ENCODE results near the gene OR10A3.

OR10A3 gene

DNA sequence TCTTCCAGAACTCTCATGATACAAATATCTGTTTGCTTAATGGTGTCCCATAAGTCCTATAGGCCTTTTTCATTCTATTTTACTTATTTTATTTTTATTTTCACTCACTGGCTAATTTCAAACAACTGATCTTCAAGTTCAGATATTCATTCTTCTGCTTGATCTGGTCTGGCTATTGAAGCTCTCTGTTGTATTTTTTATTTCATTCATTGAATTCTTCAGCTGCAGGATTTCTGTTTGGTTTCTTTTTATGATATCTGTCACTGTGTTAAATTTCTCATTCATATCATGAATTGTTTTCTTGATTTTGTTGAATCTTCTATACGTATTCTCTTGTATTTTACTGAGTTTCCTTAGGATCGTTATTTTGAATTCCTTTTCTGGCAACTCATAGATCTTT lies 2.6 kb upstream of the OR10A3 start:
- in situ Hi-C loops (cut with HindIII; ENCODE audit: low sequenced_read_pairs): no loop called here

DNA sequence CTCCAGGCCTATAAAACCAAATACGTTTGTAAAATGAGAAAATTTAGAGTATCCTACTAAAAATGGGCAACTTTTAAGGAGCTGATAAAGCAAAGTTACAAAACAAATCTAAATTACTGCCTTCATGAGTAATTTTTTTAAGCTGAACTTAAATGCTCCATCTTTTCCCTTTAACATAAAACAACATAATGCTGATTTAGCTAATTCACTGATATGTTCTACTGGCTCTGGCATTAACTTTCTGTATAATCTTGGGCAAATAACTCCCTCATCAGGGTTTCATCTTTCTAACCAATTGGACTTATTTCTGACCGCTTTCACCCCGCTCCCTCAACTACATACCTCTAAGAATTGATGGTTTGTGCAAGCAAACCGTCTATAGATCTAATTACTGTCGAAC lies 362 bp downstream of the OR10A3 start:
- in situ Hi-C loops (cut with HindIII; ENCODE audit: low sequenced_read_pairs): no loop called here

DNA sequence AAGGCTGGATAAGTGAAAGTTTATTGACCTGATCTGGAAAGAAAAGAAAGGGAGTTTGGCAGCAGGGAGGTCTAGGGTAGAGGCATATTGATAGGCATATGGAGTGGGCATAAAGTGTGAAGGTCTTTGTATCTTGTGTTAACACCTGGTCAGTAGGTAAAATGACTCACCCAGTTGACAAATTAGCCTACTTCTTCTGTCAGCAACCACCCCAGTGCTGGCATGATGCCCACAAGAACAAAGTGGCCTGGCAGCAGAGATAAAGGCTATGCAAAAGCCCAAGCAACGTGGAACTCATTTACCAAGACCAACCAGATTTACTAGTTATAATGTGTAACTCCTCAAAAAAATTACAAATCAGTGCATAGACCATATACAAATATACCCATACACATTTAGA lies 4.9 kb downstream of the OR10A3 start:
- in situ Hi-C loops (cut with HindIII; ENCODE audit: low sequenced_read_pairs): no loop called here

DNA sequence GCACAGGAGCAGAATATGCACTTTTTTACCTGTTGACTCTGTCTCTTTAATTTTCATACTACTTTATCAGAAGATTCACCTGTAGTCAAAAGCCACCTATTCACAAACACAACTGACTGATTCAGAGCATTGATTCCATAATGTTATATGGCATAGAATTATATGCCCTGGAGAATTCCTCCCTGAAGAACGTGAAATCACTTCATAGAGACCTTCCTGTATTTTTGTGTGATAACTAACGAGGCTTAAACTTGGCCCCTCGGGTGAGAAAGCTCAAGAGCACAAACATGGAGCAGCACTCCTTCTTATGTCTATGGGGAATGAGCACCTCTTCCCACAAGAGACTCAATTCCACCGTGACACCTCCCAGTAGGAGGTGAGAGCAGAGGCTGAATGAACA lies 10.3 kb downstream of the OR10A3 start, which contains the start of gene OR10A6:
OR10A6 (minus strand) TSS at position 101 of the 400 bp plus-strand sequence. CDS start 2,606 bp downstream, outside the sequence.
- in situ Hi-C loops (cut with HindIII; ENCODE audit: low sequenced_read_pairs): no loop called here

DNA sequence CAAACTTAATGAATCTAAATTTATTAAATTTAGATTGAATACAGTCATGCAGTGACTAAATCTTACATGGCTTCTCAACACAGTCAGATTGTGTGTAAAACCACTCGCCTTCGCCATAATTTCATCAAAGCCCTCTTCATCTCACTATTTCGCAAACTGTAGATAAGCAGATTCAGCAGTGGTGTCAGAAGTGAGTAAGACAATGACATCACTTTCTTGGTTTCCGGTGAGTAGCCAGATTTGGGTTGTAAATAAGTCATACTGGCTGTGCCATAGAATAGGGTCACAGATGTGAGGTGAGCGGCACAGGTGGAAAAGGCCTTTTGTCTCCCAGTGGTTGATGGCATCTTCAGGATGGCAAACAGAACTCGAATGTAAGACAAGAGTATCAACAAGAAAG lies 13.9 kb downstream of the OR10A3 start:
- in situ Hi-C loops (cut with HindIII; ENCODE audit: low sequenced_read_pairs): no loop called here

DNA sequence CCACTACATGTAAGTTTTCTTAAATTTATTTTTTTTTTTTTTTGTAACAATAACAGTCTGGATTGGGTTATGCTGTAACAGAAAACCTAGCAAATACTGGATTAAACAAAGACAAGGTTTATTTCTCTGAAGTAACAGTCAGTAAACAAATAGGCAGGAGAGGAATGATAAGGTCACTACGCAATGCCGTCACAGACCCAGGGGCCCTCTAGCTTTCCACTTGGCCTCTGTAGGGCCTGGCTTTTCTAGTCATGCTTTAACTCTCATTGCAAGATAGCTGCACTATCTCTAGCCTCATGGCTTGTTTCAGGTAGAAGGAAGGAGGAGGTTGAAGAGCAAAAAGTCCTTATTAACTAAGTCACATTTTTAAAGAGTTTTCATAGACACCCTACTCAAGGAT lies 17.0 kb downstream of the OR10A3 start:
- in situ Hi-C loops (cut with HindIII; ENCODE audit: low sequenced_read_pairs): no loop called here

DNA sequence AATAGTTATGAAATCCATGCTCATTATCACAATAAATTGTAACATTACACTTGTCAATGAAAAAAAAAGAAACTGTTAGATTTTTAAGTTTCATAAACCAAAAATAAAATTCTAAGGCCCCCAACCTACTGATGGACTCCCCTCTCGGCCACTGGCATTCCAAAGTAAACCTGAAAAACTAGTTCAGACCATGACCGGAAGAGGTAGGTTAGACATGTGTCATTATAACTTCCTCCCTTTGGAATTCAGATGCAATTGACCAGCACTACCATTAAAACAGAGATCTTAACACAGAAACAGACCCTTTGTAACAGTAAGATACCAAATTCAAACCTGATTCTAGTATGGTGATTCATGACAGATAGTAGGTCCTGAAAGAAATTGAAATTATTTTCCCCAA lies 23.4 kb downstream of the OR10A3 start:
- in situ Hi-C loops (cut with HindIII; ENCODE audit: low sequenced_read_pairs): no loop called here

DNA sequence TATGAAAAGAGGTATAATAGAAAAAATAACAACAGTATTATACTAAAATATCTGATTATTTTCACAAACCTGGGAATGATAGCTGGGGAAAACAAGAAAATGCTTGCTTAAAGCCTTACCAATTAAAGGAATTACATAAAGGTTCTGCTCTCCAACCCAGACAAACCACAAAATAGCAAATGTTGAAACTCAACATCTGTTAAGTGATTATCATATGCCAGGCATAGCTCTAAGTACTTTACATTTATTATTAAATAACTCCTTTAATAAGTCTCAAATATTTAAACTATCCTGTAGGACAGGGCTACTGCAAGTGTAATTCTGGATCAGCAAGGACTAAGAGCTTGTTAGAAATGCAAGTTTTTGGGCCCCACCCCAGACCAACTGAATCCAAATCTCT lies 30.5 kb downstream of the OR10A3 start:
- in situ Hi-C loops (cut with HindIII; ENCODE audit: low sequenced_read_pairs): no loop called here

DNA sequence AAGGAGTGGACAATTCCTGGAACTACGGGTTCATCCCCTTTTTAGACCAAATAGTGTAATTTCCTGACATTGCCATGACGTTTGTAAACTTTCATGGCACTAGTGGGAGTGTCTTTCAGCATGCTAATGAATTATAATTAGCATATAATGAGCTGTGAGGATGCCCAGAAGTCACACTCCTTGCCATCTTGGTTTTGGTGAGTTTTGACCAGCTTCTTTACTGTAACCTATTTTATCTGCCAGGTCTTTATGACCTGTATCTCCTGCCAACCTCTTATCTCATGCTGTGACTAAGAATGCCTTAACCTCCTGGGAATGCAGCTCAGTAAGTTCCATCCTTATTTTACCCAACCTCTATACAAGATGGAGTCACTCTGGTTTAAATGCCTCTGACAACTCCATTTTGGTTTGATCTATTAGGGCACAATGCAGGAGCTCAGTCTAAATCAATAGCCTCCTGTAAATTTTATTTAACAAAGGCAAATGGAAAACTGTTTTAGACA lies 31.2 kb downstream of the OR10A3 start:
- in situ Hi-C loops (cut with HindIII; ENCODE audit: low sequenced_read_pairs): no loop called here

DNA sequence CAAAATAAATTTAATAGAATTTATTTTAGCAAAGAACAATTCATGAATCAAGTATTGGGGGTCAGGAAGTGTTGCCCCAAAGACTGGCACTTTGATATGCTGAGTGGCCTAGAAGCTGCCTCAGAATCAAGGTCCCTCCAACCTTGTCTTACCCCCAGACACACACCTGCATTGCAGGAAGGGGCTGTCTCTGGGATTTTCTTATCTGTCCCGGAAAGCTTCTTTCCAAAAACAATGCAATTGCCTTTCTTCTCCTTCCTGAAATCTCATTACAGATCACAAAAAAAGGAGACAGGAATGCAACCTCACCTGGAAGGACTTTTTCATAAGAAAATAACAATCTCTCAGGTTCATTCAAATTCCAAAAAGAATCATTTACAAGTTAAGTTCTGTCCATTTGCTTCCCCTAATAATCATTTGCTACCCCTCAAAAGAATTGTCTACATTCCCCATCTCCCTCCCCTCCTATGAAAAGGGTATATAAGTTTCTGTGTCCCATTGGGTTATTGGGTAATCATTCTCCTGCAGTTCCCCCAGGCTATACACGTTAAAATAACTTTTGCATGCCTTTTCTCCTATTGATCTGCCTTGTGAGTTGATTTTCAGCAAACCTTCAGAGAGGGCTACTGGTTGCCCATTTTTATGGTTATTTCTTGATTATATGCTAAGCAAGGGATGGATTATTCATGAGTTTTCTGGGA lies 31.8 kb downstream of the OR10A3 start:
- in situ Hi-C loops (cut with HindIII; ENCODE audit: low sequenced_read_pairs): loop anchor here (5.0 kb wide), 2 partner anchors 52 to 58 kb away; partner anchors contain the start of gene NLRP10

DNA sequence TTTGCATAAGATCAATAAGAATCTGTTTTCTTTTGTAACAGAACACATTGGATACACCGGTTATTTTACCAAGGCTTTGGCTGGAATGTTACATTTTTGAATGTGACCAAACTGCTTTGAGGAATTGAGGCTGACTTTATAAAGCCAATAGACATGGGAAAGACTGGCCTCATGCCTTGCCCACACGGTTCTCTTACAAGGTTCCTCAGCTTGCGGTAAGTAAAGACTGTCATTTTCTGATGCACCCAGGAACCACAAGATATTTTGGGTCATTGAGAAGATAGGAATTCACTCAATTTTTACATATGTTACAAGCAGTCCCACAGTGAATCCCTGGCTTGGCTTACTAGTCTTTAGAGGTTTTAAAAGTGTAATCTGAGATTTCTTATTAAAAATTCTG lies 34.4 kb downstream of the OR10A3 start:
- in situ Hi-C loops (cut with HindIII; ENCODE audit: low sequenced_read_pairs): loop anchor here (5.0 kb wide), 2 partner anchors 50 to 60 kb away; partner anchors contain the start of gene NLRP10

DNA sequence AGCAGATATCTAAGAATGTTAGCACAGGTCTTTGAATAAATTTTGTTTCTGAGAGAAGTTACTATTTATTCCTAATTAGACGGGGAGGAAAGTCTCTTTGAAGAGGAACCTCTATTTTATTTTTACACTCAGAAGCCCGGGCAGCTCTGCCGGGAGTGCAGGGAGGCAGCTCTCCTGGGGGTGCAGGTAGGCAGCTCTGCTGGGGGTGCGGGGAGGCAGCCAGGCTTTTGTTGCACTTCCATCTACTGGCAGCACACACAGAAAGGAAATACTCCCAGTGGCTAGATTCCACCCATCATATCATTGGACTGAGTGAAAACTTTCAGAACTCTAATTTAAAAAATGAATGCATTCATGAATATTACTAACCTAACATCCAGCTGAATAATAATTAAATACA lies 35.0 kb downstream of the OR10A3 start:
- in situ Hi-C loops (cut with HindIII; ENCODE audit: low sequenced_read_pairs): loop anchor here (5.0 kb wide), 2 partner anchors 49 to 61 kb away; partner anchors contain the start of gene NLRP10

DNA sequence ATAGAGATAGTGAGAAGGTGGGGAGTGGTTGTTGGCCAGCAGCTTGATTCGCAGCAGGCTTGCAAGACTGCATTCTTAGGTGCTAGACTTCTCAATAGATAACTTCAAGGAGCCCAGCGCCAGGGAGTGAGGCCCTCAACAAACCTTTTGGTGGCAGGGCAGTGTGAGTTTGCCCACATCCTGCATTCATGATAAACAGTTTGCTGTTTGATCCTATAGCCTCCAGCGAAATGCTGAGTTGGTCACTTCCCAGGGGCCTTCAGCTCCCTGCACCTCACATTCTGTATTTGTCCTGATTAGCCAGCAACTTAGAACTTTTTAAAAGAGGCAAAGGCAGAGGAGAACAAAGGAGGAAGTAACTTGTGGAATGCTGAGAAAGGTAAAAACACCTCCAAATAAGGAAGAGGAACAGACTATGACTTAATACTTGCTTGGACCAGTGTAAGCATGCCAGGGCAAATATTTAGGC lies 35.5 kb downstream of the OR10A3 start:
- in situ Hi-C loops (cut with HindIII; ENCODE audit: low sequenced_read_pairs): loop anchor here (5.0 kb wide), 2 partner anchors 49 to 61 kb away; partner anchors contain the start of gene NLRP10

DNA sequence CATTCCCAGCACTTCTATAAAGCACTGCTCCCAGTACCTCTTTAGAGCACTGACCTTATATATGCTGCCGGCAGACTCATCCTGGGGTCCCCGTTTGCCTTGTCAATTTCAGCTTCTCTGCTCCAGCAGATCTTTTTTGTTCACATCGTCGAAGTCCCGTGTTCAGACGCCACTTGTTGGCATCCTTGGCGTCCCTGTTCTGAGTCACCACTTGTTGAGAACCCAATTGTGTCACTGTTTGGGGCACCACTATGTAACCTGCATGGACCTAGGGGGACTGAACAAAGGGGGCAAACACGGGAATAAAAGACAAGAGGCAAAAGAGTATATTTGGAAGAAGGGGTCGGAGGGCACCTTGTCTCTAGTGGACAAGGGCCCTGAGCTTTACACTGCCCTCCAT lies 36.0 kb downstream of the OR10A3 start:
- in situ Hi-C loops (cut with HindIII; ENCODE audit: low sequenced_read_pairs): loop anchor here (5.0 kb wide), 2 partner anchors 48 to 62 kb away; partner anchors contain the start of gene NLRP10

DNA sequence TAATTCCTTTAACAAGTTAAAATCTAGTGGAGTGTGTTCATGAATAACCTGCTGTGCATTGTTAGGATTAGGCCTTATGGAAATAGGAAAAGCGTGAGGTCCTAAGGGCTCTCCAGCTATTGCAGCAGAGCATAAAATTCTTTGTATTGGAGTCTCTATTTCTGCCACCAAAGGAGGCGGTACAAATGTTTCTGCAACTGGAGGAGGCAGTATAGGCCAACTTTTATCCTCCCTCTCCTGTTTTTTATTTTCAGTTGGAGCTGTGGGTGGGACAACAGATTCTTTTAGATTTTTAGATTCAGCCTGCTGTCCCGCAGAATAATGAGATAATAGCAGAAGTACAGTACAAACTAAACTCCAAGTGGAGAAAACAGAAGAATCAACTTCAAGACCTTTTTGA lies 36.6 kb downstream of the OR10A3 start:
- in situ Hi-C loops (cut with HindIII; ENCODE audit: low sequenced_read_pairs): loop anchor here (5.0 kb wide), 2 partner anchors 48 to 62 kb away; partner anchors contain the start of gene NLRP10

DNA sequence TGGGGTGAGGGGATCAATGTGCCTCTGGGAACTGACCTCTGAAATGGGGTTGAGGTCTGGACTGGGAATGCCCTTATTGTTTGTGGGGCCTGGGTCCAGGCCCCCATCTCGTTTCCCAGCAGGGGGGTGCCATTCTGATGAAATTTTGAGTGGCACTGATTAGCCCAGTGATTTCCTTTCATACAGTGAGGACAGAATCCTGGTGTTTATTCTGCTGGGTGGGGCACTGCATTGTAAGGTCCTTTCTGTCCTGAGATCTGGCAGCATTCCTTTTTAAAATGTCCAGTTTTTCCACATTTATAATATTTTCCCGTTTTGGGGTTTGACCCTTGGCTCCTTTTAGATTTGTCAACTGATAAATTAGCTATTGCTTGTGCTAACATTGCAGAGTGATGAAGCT lies 37.6 kb downstream of the OR10A3 start:
- in situ Hi-C loops (cut with HindIII; ENCODE audit: low sequenced_read_pairs): no loop called here

DNA sequence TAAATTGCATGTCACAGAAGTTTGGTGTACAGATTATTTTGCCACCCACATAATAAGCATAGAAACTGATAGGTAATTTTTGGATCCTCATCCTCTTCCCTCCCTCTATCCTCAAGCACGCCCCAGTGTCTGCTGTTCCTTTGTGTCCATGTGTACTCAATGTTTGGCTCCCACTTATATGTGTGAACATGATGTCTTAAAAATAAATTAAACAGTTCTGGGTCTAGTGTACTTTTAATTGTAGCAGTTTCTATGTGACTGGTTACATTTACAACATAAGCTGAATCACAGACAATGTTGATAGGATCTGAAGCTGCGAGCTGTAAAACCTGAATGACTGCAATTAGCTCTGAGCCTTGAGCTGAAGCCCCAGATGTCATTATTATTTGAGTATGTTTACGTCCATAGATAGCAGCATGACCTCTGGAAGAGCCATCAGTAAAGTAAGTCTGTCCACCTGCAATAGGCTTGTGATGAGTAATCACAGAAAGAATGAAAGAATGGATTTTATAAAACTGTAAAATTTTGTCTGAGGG lies 40.1 kb downstream of the OR10A3 start:
- in situ Hi-C loops (cut with HindIII; ENCODE audit: low sequenced_read_pairs): no loop called here

DNA sequence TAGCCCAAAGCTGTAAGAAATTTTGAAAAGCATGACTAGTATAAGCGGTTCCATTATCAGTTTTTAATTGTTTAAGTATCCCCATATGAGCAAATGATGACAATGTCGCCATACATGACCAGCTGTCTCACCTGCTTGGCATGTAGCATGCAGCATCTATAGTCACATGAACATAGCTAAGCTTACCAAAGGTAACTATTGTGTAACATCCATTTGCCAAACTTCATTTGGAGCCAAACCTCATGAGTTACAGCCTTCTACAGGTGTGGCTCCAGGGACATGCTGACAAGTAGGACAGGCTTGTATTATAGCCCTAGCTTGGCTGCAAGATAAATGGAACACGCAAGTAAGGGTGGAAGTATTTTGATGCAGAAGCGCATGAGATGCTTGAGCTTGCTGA lies 40.8 kb downstream of the OR10A3 start:
- in situ Hi-C loops (cut with HindIII; ENCODE audit: low sequenced_read_pairs): no loop called here

DNA sequence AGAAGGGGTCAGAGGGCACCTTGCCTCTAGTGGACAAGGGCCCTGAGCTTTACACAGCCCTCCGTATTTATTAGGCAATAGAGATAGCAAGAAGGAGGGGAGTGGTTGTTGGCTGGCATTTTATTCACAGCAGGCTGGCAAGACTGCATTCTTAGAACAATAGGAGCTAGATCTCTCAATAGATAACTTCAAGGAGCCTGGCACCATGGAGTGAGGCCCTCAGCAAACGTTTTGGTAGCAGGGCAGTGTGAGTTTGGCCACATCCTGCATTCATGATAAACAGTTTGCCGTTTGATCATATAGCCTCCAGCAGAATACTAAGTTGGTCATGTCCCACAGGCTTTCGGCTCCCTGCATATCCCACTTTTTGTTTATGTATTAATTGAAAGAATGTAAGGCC lies 42.1 kb downstream of the OR10A3 start:
- in situ Hi-C loops (cut with HindIII; ENCODE audit: low sequenced_read_pairs): no loop called here

DNA sequence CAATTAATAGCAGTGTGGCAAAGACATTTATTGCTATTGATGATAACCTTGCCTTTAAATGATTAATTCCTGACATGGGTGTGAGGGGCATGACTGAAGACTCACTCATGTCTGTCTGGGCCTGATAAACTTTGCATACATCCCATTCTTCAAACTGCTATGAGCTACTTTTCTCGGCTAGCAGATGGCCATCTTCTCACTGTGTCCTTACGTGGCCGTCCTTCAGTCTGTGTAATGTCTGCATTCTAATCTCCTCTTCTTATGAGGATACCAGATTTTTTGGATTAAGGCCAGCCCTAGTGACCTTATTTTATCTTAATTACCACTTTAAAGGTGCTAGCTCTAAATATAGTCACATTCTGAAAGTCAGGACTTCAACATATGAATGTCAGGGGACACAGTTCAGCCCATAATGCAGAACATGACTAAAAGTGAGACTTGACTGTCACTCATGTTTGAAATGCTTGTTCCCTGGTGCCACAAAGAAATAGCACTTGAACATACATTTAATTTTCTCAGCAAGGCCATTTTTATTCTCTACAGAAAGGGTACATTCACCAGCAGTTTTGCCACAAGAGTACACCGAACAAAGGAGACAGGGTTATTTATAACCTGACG lies 42.7 kb downstream of the OR10A3 start:
- in situ Hi-C loops (cut with HindIII; ENCODE audit: low sequenced_read_pairs): no loop called here

DNA sequence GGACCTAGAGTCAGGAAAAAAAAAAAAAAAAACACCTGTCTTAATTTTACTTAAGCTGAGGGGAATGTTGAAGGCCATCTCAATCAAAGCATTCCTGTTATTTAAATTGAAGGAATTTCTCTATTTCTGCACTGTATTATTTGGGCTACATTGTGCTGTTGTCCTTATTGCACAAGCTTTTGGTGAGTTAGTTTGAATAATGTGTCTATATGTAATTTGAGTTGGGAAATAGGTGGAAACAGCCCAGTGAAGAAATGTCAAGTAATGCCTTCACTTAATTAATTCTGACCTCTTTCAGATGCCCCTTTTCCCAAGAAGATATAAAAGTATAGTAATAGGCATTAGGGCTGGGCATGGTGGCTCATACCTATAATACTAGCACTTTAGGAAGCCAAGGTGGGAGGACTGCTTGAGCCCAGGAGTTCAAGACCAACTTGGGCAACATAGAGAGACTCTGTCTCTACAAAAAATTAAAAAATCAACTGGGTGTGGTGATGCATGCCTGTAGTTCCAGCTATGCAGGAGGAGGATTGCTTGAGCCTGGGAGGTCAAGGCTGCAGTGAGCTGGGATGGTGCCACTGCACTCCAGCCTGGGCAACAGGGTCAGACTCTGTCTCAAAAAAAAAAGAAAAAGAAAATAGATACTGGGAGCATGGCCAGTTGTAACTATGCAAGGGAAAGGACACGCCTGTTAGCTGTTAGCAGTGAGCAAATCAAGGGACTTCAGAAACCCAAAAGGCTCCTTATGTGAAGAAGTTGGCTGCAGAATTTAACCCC lies 45.3 kb downstream of the OR10A3 start:
- in situ Hi-C loops (cut with HindIII; ENCODE audit: low sequenced_read_pairs): no loop called here
